CD4-positive, alpha-beta T cell (primary cell): Measurements from ENCODE around the gene SHC4. TPM values are rescaled to one million over a fixed set of nuclear protein-coding genes. Genes with fewer than 3 reads are reported as not detected.

ENCODE experiments used
- ATAC-seq: fragments of 200-7000 bp; cut with Tn5 transposase; one replicate; pipeline ENCODE4 v1.10.0; 2022; ENCODE audit warnings: mild to moderate bottlenecking; ENCODE audit not compliant: poor library complexity
- CTCF ChIA-PET: fragments of 350-600 bp; sonication (Branson Sonifier 250); formaldehyde crosslinking; loops from one replicate; lab custom pipeline; 2021; ENCODE audit warnings: antibody characterized with exemption, inconsistent platforms; lab: Charles Lee
- POLR2A ChIA-PET: fragments of 350-600 bp; sonication (Branson Sonifier 250); formaldehyde crosslinking; loops from one replicate; lab custom pipeline; 2021; ENCODE audit warnings: antibody characterized with exemption, inconsistent platforms; lab: Charles Lee
- DNase-seq, 14 experiments: peaks; one replicate each; pipeline ENCODE4 v3.0.0-alpha.2; 2013 to 2020; ENCODE audit warnings: mixed read lengths in 2 of 14
- H3K27ac ChIP-seq, 2 donors: one replicate each; pipeline versions ENCODE4 v1.5.1 to v1.7.0; 2013; ENCODE audit warnings: low read length in 2 of 2, low read depth in 1 of 2, mild to moderate bottlenecking in 1 of 2
- H3K27me3 ChIP-seq, 2 experiments: 1 replicate in 1 of 2; 2 replicates in 1 of 2; pipeline versions ENCODE4 v1.6.1 to v1.7.0; 2013; ENCODE audit warnings: low read length in 2 of 2, control low read depth in 1 of 2, mild to moderate bottlenecking in 1 of 2, moderate library complexity in 1 of 2; ENCODE audit not compliant: insufficient read depth in 2 of 2, control insufficient read depth in 1 of 2
- H3K36me3 ChIP-seq: one replicate; pipeline ENCODE4 v1.6.1; 2013; ENCODE audit warnings: low read length, control low read depth; ENCODE audit not compliant: insufficient read depth
- H3K4me1 ChIP-seq: one replicate; pipeline ENCODE4 v1.6.1; 2013; ENCODE audit warnings: low read length, control low read depth; ENCODE audit not compliant: insufficient read depth
- H3K4me3 ChIP-seq: one replicate; pipeline ENCODE4 v1.5.1; 2013; ENCODE audit warnings: mild to moderate bottlenecking, low read length, moderate library complexity
- H3K9me3 ChIP-seq, 2 experiments: 1 replicate in 1 of 2; 2 replicates in 1 of 2; pipeline versions ENCODE4 v1.6.1 to v1.7.0; 2013; ENCODE audit warnings: low read length in 2 of 2, mild to moderate bottlenecking in 2 of 2, control low read depth in 1 of 2, moderate library complexity in 1 of 2; ENCODE audit not compliant: control insufficient read depth in 1 of 2, insufficient read depth in 1 of 2
- H3K27ac Mint-ChIP-seq: one replicate; pipeline ENCODE4 v1.8.0; 2020; ENCODE audit warnings: mixed read lengths
- H3K27me3 Mint-ChIP-seq: one replicate; pipeline ENCODE4 v1.8.0; 2021; ENCODE audit warnings: mixed read lengths
- H3K36me3 Mint-ChIP-seq: one replicate; pipeline ENCODE4 v1.8.0; 2021; ENCODE audit warnings: low read depth, mixed read lengths
- H3K4me1 Mint-ChIP-seq: one replicate; pipeline ENCODE4 v1.8.0; 2021; ENCODE audit warnings: low read depth, mixed read lengths
- H3K4me3 Mint-ChIP-seq: one replicate; pipeline ENCODE4 v1.8.0; 2020; ENCODE audit warnings: mild to moderate bottlenecking, mixed read lengths
- H3K9me3 Mint-ChIP-seq: one replicate; pipeline ENCODE4 v1.8.0; 2020; ENCODE audit warnings: mixed read lengths
- intact Hi-C, 2 experiments: fragments of 100-400 bp; cut with DNase I in 1 of 2; cut with micrococcal nuclease in 1 of 2; formaldehyde crosslinking; loops; one replicate each; pipeline versions ENCODE4 v1.15.1 to v1.9.0; 2023 to 2025; cut with DNase I, micrococcal nuclease
- total RNA-seq, 174 experiments: library from RNA in 2 of 174; stranded (reverse) in 2 of 174; gene quantifications; one replicate each; pipeline ENCODE4 v1.2.3 and lab custom pipeline; 2021 to 2026
- TF ChIP-seq, protein P1 (sequence below): fragments of 200-600 bp; IDR thresholded peaks from one replicate; pipeline ENCODE4 v1.8.0; 2022; ENCODE audit warnings: antibody characterized with exemption, mild to moderate bottlenecking

Gene SHC4
- total RNA-seq, 2 experiments from 2014 or later, result not detected

DNA sequence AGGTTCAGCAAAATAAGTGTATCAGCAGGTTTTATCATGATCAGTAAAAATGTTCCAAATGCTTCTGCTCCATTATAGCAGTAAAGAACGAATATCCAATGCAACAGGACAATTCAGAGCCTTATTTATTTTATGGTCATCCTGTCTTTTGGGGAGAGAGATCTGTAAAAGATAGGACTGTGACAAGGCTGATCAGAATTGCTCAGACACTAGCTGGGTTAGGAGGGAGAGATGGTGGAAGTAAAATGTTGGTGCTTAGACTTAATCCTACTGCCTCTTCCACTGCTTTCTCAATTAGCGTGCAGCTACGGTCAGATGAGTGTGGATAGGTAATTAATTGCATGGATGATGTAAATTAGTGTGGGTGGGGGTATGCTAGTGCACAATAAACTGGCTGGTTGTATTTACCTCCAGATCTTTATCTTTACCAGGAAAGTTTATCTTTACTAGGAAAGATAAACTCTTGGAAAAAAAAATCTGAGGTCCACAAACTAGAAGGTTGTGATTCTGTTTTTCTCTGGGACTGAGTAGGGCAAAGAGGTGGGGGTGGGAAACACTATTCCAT lies 83.6 kb downstream of the SHC4 start:
- ATAC-seq, result no peak
- H3K4me1 ChIP-seq, result peaks cover 7% of the 10 kb centered on the region
- ChIA-PET CTCF (interaction anchor here (2.3 kb wide), 1 partner anchor 18 kb away, joined by 6 read pairs; no protein-coding TSS in a partner anchor), POLR2A (interaction anchor here (0.7 kb wide), 1 partner anchor 11 kb away, joined by 3 read pairs; no protein-coding TSS in a partner anchor)
- no peak overlapping the region for H3K27ac ChIP-seq
- H3K4me3 Mint-ChIP-seq, result peak overlapping the region; percentile 69
- no peak overlapping the region for H3K27ac Mint-ChIP-seq
- no peaks in the 10 kb centered on the region for H3K36me3 ChIP-seq
- intact Hi-C loops, result no loop called here
- no peaks in the 10 kb centered on the region for H3K9me3 ChIP-seq
- no peaks in the 10 kb centered on the region for H3K27me3 ChIP-seq
- peaks cover 12% of the 10 kb centered on the region for H3K36me3 Mint-ChIP-seq
- peaks cover 9% of the 10 kb centered on the region for H3K9me3 Mint-ChIP-seq
- H3K27me3 Mint-ChIP-seq, result peaks cover 12% of the 10 kb centered on the region
- H3K4me3 ChIP-seq, result no peak overlapping the region
- TF ChIP-seq, protein P1, sequence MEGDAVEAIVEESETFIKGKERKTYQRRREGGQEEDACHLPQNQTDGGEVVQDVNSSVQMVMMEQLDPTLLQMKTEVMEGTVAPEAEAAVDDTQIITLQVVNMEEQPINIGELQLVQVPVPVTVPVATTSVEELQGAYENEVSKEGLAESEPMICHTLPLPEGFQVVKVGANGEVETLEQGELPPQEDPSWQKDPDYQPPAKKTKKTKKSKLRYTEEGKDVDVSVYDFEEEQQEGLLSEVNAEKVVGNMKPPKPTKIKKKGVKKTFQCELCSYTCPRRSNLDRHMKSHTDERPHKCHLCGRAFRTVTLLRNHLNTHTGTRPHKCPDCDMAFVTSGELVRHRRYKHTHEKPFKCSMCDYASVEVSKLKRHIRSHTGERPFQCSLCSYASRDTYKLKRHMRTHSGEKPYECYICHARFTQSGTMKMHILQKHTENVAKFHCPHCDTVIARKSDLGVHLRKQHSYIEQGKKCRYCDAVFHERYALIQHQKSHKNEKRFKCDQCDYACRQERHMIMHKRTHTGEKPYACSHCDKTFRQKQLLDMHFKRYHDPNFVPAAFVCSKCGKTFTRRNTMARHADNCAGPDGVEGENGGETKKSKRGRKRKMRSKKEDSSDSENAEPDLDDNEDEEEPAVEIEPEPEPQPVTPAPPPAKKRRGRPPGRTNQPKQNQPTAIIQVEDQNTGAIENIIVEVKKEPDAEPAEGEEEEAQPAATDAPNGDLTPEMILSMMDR, result no peak
- DNase-seq, result no peak
- peaks cover 23% of the 10 kb centered on the region for H3K4me1 Mint-ChIP-seq

DNA sequence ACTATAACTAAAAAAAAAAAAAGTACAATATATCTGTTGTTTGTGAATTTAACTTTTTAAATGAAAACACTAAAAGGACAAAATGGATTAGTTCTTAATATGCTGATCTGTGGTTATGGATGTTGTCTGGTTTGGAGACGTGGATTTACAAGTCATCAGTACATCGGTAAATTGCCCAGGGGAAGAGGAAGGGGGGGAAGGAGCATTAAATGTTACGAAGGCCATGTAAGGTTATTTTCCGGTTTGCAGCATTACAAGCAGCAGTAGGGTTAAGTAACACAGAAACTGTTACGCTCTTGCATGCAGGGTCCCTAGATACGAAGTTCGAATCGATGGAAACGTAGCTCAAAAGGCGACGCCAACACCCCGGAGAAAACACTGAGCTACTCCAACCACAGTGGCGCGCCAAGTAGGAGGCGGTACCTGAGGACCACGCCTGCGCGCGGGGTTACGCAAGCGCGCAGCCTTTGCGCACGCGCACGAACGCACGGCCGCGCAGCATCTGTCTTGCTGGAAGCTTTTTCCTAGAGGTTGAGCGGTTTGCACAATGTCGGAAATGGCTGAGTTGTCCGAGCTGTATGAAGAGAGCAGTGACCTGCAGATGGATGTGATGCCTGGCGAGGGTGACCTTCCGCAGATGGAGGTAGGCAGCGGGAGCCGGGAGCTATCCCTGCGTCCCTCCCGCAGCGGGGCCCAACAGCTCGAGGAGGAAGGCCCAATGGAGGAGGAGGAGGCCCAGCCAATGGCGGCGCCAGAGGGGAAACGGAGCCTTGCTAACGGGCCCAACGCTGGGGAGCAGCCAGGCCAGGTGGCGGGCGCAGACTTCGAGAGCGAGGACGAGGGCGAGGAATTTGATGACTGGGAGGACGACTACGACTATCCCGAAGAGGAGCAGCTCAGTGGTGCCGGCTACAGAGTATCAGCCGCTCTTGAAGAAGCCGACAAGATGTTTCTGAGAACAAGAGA lies 85.8 kb downstream of the SHC4 start, which contains the start of gene EID1:
Gene EID1 (plus strand): TSS at position 505 of the 966 bp plus-strand sequence. CDS start 43 bp downstream, at position 548.
- Mint-ChIP-seq H3K4me3 (peak within 1 kb of the TSS; percentile 94), H3K9me3 (peaks cover 9% of the 10 kb centered on the region), H3K4me1 (peaks cover 23% of the 10 kb centered on the region), H3K27ac (peak within 1 kb of the TSS; percentile 95), H3K36me3 (peaks cover 12% of the 10 kb centered on the region), H3K27me3 (peaks cover 25% of the 10 kb centered on the region)
- Histone ChIP-seq H3K4me1 (peaks cover 7% of the 10 kb centered on the region), H3K36me3 (no peaks in the 10 kb centered on the region), H3K27me3 (no peaks in the 10 kb centered on the region), H3K9me3 (no peaks in the 10 kb centered on the region), H3K27ac (peak within 1 kb of the TSS; percentile 68 to 78), H3K4me3 (peak within 1 kb of the TSS; percentile 92)
- POLR2A ChIA-PET, result interaction anchor here (0.7 to 2.3 kb wide), 22 partner anchors 11 to 1547 kb away, joined by 3 to 46 read pairs (median 4); partner anchors contain the start of genes CEP152, COPS2, DTWD1 and FAM227B
- TF ChIP-seq, protein P1, result no peak
- ATAC-seq (peak; percentile 93), DNase-seq (peak; percentile 84 to 98 (median 90))
- intact Hi-C loops, result loop anchor here (1.0 to 10.0 kb wide), 6 partner anchors 67 to 1807 kb away; partner anchors contain the start of genes CEP152 (in 2 of the 2), SECISBP2L (in 2 of the 2), COPS2 (in 1 of the 2) and DTWD1 (in 1 of the 2)
- CTCF ChIA-PET, result interaction anchor here (0.6 to 2.4 kb wide), 4 partner anchors 16 to 543 kb away, joined by 3 to 15 read pairs (median 4); partner anchors contain the start of gene SECISBP2L

DNA sequence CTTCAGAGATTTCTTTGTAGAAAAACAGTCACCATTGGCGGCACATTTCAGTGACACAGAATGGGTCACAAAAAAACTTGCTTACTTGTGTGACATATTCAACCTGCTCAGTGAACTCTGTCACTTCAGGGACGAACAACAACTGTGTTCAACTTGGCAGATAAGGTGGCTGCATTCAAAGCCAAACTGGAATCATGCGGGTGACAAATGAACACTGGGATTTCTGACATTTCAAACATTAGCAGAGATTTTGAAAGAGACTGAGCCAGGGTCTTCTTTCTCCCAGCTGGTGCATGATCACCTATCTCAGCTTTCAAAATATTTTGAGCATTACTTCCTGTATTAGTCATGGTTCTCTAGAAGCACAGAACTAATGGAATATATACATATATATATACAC lies 87.7 kb downstream of the SHC4 start:
- H3K27ac Mint-ChIP-seq, result peak overlapping the region; percentile 43
- no peaks in the 10 kb centered on the region for H3K36me3 ChIP-seq
- H3K27me3 Mint-ChIP-seq, result peaks cover 39% of the 10 kb centered on the region
- ATAC-seq, result no peak
- H3K4me3 ChIP-seq, result no peak overlapping the region
- H3K27ac ChIP-seq, result no peak overlapping the region
- peaks cover 23% of the 10 kb centered on the region for H3K4me1 Mint-ChIP-seq
- peaks cover 7% of the 10 kb centered on the region for H3K4me1 ChIP-seq
- TF ChIP-seq, protein P1, result no peak
- H3K9me3 Mint-ChIP-seq, result peaks cover 9% of the 10 kb centered on the region
- ChIA-PET POLR2A (no interaction called here), CTCF (interaction anchor here (0.7 kb wide), 1 partner anchor 14 kb away, joined by 4 read pairs; no protein-coding TSS in a partner anchor)
- H3K27me3 ChIP-seq, result peaks cover 2 to 5% of the 10 kb centered on the region in 2 experiments
- peaks cover 12% of the 10 kb centered on the region for H3K36me3 Mint-ChIP-seq
- intact Hi-C loops, result loop anchor here (5.0 to 10.0 kb wide), 4 partner anchors 171 to 1809 kb away; partner anchors contain the start of genes SECISBP2L (in 2 of the 2), DTWD1 (in 1 of the 2), FAM227B (in 1 of the 2) and TRPM7 (in 1 of the 2)
- no peak for DNase-seq
- H3K9me3 ChIP-seq, result no peaks in the 10 kb centered on the region
- no peak overlapping the region for H3K4me3 Mint-ChIP-seq
